Measurements from ENCODE around the gene BRD1. TPM values are rescaled to one million over a fixed set of nuclear protein-coding genes. Genes with fewer than 3 reads are reported as not detected.
"Not testable (repeated sequence)": the region's sequence is repeated elsewhere in the genome, so short reads cannot be mapped to it uniquely, and the experiment has no call there.

The BRD1 gene
- total and polyA plus RNA-seq, 2 donors, result 26.3 to 29.4 TPM

- DNase-seq (ENCODE audit: extremely low spot score), result no peak
- Histone ChIP-seq H3K36me3 (ENCODE audit: insufficient read depth) (no peaks in the 10 kb centered on the region), H3K4me3 (ENCODE audit: low read depth, low read length) (peak overlapping the region; percentile 88), H3K27ac (ENCODE audit: low read depth) (peak overlapping the region; percentile 86), H3K4me1 (ENCODE audit: insufficient read depth) (peaks cover 1% of the 10 kb centered on the region)
- 20% methylated on average over 31 of the region's 31 CpGs for WGBS
Observed at GRCh38 chr22:49825944-49826602, 1.6 kb downstream of the BRD1 start.

- H3K36me3 ChIP-seq (ENCODE audit: insufficient read depth), result peaks cover 2% of the 10 kb centered on the region
- 65% methylated on average over 10 of the region's 10 CpGs for WGBS
- H3K4me3 ChIP-seq (ENCODE audit: low read depth, low read length), result peak overlapping the region; percentile 88
- peaks cover 1% of the 10 kb centered on the region for H3K4me1 ChIP-seq (ENCODE audit: insufficient read depth)
- no peak for DNase-seq (ENCODE audit: extremely low spot score)
- no peak overlapping the region for H3K27ac ChIP-seq (ENCODE audit: low read depth)
Observed at GRCh38 chr22:49825436-49825835, 2.2 kb downstream of the BRD1 start.

DNA sequence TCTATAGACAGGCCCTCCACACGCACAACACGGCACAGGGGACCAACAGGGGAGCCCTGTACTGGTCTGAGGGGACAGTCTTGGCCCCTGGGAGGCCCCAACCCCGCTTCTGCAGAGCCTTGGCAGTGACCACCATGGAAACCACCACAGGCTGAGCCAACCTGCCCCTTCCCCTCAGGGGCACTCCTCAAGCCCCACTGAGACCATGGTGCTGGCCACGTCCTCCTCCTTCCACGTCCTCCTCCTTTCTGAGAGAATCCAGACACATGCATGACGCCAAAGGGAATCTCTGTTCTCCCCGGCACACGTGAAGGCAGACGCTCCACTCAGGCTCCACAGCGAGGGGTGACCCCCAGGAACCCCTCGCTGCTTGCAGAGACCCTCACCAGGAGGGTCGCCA lies 2.7 kb downstream of the BRD1 start:
- H3K4me3 ChIP-seq (ENCODE audit: low read depth, low read length), result no peak overlapping the region

DNA sequence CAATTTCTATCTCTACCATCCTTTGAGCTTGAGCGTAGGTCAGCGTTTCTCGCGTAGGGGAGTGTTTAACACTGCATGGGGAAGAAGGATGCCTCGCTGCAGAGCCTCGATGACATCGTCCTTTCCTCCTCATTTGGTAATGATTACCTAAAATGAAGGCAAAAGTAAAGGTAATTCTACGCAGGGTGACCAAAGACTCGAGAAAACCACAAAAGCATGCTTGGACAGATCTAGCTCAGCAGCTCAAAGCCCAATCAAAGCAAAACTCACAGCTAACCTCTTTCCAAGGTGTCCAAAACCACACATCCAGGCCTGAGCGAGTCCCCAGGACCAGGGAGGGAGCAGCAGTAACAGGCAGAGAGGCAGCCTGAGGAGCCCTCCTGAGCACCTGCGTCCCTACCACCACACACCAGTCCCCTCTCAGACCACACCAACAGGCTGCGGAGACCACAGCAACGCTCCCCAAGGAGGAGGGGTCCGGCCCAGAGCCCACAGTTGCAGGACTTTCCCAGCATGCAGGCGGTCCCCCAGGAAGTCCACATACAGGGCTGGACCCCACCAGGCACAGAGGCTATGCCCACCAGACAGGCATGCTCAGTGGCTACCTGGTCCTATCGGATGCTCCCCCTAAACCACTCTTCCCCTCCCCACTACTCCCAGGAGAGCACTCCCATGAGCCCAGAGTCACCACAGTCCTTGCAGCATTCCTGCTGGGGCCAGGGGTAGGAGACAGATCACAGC lies 3.3 kb downstream of the BRD1 start:
- no peak overlapping the region for H3K27ac ChIP-seq (ENCODE audit: low read depth)
- no peak for DNase-seq (ENCODE audit: extremely low spot score)
- H3K4me1 ChIP-seq (ENCODE audit: insufficient read depth), result peaks cover 1% of the 10 kb centered on the region
- H3K36me3 ChIP-seq (ENCODE audit: insufficient read depth), result peaks cover 2% of the 10 kb centered on the region
- WGBS, result 89% methylated on average over 16 of the region's 16 CpGs
- no peak overlapping the region for H3K4me3 ChIP-seq (ENCODE audit: low read depth, low read length)

More for the DNA sequence above, 2.7 kb downstream of the BRD1 start:
- Histone ChIP-seq H3K4me1 (ENCODE audit: insufficient read depth) (peaks cover 1% of the 10 kb centered on the region), H3K36me3 (ENCODE audit: insufficient read depth) (peaks cover 2% of the 10 kb centered on the region), H3K27ac (ENCODE audit: low read depth) (no peak overlapping the region)
- no peak for DNase-seq (ENCODE audit: extremely low spot score)
- WGBS, result 85% methylated on average over 12 of the region's 12 CpGs

DNA sequence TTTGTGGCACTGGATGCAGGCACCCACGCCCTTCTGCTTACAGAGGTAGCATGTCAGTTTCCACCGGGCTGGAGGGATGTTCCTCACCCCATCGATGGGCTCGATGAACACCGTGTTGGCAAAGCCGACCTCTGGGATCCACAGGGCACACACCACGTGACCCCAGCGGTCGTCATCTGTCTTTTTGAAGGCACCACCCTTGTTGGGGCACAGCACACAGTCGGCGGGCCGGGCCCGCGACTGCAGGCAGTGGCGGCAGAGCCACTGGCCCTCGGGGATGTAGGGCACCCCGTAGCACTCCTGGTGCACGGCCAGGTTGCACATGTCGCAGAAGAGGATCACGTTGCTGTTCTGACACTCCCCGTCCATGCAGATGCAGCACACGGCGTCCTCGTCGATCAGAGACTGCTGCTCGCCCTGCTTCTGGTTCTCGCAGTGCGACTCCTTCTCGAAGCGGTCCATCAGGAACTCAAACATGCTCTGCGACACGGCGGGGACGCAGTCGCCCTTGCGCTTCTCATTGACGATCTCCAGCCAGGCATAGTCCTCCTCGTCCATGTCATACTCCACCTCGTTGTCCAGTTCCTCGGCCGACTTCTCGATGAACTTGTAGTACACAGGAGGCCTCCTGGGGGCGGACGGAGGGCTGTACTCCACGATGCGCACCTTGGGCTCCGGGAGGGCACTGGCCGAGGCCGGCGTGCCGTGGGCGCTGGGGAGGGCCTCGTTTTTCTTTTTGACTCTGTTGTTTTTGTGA lies 4.2 kb downstream of the BRD1 start:
- Histone ChIP-seq H3K27ac (ENCODE audit: low read depth) (no peak overlapping the region), H3K4me1 (ENCODE audit: insufficient read depth) (peaks cover 1% of the 10 kb centered on the region), H3K36me3 (ENCODE audit: insufficient read depth) (peaks cover 2% of the 10 kb centered on the region), H3K4me3 (ENCODE audit: low read depth, low read length) (no peak overlapping the region)
- no peak for DNase-seq (ENCODE audit: extremely low spot score)
- WGBS, result 94% methylated on average over 53 of the region's 53 CpGs

DNA sequence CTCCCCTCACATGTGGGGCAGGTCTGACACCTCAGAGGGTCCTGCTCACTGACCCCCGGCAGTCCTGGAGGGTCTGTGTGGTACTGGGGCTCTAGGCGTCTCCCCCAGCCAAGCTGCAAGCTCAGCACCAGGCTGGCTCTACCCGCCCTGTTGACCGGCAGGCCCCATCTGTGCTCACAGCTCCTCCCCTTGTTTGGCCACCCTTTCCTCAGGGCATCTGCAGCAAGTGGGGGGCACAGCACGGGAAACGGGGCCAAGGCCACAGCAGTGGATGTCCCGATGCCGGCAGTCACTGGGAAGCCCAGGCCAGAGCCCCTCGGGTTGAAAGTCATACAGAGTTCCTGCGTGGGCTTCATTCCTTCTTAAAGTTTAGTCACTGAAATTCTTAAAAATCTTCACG lies 5.9 kb downstream of the BRD1 start:
- 89% methylated on average over 11 of the region's 11 CpGs for WGBS
- not testable (repeated sequence) for DNase-seq (ENCODE audit: extremely low spot score); H3K4me3 ChIP-seq (ENCODE audit: low read depth, low read length); H3K4me1 ChIP-seq (ENCODE audit: insufficient read depth); H3K36me3 ChIP-seq (ENCODE audit: insufficient read depth); H3K27ac ChIP-seq (ENCODE audit: low read depth)

DNA sequence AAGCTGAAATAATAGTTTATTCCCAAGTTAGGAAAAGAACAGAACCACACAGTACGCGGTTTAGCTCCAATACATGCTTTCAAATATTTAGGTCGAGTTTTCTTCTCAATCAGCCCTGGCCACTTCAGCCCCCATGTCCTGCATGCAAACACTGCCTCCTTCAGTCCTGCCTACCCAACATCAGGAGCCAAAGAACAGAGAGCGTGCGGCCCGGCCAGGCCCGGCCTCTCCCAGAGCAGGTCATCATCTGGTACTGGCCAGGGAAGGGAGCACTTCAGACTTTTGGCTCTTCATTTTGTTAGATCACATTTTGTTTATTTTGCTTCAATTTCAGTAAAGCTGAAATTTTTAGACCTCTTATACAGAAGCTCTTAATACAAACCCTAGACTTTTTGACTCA lies 6.7 kb downstream of the BRD1 start:
- Histone ChIP-seq H3K36me3 (ENCODE audit: insufficient read depth) (peaks cover 2% of the 10 kb centered on the region), H3K4me3 (ENCODE audit: low read depth, low read length) (no peak overlapping the region), H3K27ac (ENCODE audit: low read depth) (no peak overlapping the region), H3K4me1 (ENCODE audit: insufficient read depth) (no peaks in the 10 kb centered on the region)
- 76% methylated on average over 7 of the region's 7 CpGs for WGBS
- DNase-seq (ENCODE audit: extremely low spot score), result no peak

DNA sequence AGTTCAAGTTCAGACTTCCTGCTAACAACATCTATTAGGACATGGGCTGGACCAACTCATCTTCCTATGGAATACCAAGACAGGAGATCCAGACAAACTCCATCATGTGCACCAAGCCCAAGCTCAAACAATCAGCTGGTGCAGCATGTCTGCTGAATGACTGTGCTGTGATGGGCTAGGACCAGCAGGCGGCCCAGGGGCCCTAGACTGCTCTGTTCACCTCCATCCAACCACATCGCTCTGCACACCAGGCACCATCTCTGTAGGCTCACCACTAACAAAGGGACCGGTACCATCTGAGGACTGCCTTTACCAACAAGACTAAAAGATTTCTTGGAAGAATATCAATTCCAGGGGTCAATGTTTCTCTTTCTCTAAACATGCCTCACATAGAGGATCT lies 10.3 kb downstream of the BRD1 start:
- H3K4me3 ChIP-seq (ENCODE audit: low read depth, low read length), result no peak overlapping the region
- H3K4me1 ChIP-seq (ENCODE audit: insufficient read depth), result no peaks in the 10 kb centered on the region
- DNase-seq (ENCODE audit: extremely low spot score), result no peak
- WGBS, result 87% methylated on average over 3 of the region's 3 CpGs
- H3K27ac ChIP-seq (ENCODE audit: low read depth), result no peak overlapping the region
- peaks cover 2% of the 10 kb centered on the region for H3K36me3 ChIP-seq (ENCODE audit: insufficient read depth)

DNA sequence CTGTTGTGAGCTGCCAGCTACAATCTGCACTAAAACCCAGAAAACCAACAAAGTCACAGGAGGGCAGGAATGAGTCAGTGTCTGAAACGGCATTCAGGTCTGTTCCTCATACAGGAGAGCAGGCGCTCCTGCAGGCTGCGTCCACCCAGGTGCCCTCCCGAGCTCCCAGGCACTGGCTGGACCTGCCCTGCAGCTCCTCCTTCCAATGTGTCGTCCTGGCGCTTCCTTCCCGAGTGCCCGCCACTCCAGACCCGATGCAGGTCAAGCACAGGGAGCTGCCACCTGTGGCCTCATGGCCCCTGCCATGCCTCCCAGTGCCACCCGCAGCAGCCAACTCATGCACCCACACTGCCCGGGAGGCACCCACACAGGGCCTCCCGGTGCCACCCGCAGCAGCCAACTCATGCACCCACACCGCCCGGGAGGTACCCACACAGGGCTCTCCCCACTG lies 12.0 kb downstream of the BRD1 start:
- Histone ChIP-seq H3K36me3 (ENCODE audit: insufficient read depth) (peaks cover 2% of the 10 kb centered on the region), H3K4me1 (ENCODE audit: insufficient read depth) (no peaks in the 10 kb centered on the region), H3K4me3 (ENCODE audit: low read depth, low read length) (no peak overlapping the region), H3K27ac (ENCODE audit: low read depth) (no peak overlapping the region)
- no peak for DNase-seq (ENCODE audit: extremely low spot score)
- WGBS, result 85% methylated on average over 15 of the region's 15 CpGs

DNA sequence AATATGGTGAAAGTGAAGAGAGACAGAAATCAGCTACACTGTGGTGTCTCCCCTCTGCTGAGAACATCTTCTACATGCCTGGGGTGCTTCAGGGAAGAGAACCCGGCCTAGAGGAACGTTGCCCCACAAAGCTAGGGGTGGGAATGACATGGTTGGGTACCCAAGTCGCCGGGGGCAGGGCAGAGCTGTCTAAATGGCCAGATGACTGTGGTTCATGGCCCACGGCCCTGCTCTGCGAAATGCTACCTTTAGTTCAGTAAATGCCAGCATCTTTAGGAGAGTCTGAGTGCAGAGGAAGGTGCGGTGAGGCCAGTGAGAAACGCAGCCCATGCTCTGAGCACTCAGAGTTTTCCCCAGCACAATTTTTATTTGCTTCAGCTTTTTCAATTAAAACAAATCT lies 12.8 kb downstream of the BRD1 start:
- Histone ChIP-seq H3K27ac (ENCODE audit: low read depth) (no peak overlapping the region), H3K4me3 (ENCODE audit: low read depth, low read length) (no peak overlapping the region), H3K36me3 (ENCODE audit: insufficient read depth) (no peaks in the 10 kb centered on the region), H3K4me1 (ENCODE audit: insufficient read depth) (peaks cover 2% of the 10 kb centered on the region)
- 80% methylated on average over 8 of the region's 8 CpGs for WGBS
- no peak for DNase-seq (ENCODE audit: extremely low spot score)

DNA sequence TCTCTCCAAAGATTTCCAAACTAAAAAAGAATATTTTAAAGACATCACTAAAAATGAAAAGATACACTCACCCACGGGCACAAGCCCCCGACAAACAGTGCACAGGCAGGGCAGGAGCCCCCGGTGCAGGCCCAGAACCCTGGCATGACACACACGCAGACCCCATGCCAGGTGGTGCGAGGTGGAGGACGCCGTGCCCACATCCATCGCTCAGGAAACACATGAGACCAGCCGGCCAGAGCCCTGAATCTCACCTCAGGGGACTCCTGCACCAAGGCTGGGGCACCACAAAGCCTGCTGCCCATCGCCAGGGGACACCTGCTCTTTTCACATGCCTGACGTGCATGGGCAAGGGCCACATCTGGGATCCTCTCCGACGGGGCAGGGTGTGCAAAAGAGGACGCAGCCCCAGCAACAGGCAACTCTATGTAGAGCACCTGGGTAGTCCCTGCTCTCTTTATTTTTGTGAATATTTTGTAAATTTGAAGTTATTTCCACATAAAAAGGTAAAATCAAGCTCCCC lies 13.4 kb downstream of the BRD1 start:
- no peak overlapping the region for H3K4me3 ChIP-seq (ENCODE audit: low read depth, low read length)
- H3K4me1 ChIP-seq (ENCODE audit: insufficient read depth), result peaks cover 2% of the 10 kb centered on the region
- H3K27ac ChIP-seq (ENCODE audit: low read depth), result no peak overlapping the region
- 92% methylated on average over 14 of the region's 14 CpGs for WGBS
- H3K36me3 ChIP-seq (ENCODE audit: insufficient read depth), result no peaks in the 10 kb centered on the region
- no peak for DNase-seq (ENCODE audit: extremely low spot score)

DNA sequence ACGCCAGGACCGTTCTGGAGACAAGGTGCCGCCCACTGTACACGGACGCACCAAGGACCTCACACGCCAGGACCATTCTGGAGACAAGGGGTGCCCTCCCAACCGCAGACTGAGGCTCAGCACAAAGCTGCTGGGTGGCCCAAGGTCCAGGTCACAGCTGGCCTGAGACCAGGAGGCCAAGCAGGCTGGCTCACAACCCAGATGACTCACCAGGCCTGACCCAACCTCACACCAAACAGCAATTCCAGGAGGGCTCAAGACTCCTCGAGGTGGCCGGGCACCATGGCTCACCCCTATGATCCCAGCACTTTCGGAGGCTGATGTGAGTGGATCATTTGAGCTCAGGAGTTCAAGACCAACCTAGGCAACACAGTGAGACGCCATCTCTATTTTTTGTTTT lies 14.8 kb downstream of the BRD1 start:
- 92% methylated on average over 11 of the region's 11 CpGs for WGBS
- H3K27ac ChIP-seq (ENCODE audit: low read depth), result no peak overlapping the region
- DNase-seq (ENCODE audit: extremely low spot score), result no peak
- H3K36me3 ChIP-seq (ENCODE audit: insufficient read depth), result no peaks in the 10 kb centered on the region
- H3K4me1 ChIP-seq (ENCODE audit: insufficient read depth), result peaks cover 2% of the 10 kb centered on the region
- no peak overlapping the region for H3K4me3 ChIP-seq (ENCODE audit: low read depth, low read length)

GRCh38 chr22:49811020-49811791 lies 16.5 kb downstream of the BRD1 start:
- no peak overlapping the region for H3K4me3 ChIP-seq (ENCODE audit: low read depth, low read length)
- WGBS, result 87% methylated on average over 18 of the region's 18 CpGs
- no peak for DNase-seq (ENCODE audit: extremely low spot score)
- H3K27ac ChIP-seq (ENCODE audit: low read depth), result no peak overlapping the region
- no peaks in the 10 kb centered on the region for H3K36me3 ChIP-seq (ENCODE audit: insufficient read depth)
- peaks cover 2% of the 10 kb centered on the region for H3K4me1 ChIP-seq (ENCODE audit: insufficient read depth)
